Measurements from ENCODE around the gene GRM1.

DNA sequence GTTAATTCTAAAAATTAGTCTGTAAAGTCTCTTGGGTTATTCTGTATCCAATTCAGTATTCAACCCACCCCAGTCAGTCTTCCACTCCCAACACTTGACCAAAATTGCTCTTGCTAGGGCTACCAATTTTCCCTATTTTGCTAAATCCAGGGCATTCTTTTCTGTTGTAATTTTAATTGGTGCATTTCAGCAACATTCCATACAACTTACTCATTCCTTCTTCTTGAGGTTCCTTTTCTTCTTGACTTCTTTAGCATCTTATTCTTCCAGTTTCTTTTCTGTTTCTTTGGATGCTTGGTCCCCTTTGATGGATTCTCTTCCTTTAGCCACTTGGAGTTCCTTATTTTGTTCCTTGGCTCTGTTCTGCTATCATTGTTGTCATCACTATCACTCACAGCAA, 11.2 kb upstream of the GRM1 start:
- TF ChIP-seq, protein P1, sequence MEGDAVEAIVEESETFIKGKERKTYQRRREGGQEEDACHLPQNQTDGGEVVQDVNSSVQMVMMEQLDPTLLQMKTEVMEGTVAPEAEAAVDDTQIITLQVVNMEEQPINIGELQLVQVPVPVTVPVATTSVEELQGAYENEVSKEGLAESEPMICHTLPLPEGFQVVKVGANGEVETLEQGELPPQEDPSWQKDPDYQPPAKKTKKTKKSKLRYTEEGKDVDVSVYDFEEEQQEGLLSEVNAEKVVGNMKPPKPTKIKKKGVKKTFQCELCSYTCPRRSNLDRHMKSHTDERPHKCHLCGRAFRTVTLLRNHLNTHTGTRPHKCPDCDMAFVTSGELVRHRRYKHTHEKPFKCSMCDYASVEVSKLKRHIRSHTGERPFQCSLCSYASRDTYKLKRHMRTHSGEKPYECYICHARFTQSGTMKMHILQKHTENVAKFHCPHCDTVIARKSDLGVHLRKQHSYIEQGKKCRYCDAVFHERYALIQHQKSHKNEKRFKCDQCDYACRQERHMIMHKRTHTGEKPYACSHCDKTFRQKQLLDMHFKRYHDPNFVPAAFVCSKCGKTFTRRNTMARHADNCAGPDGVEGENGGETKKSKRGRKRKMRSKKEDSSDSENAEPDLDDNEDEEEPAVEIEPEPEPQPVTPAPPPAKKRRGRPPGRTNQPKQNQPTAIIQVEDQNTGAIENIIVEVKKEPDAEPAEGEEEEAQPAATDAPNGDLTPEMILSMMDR (IDR thresholded peaks at IDR 0.05; ENCODE audit: low read depth, low read length), result no peak
- TF ChIP-seq EZH2phosphoT487 (IDR thresholded peaks at IDR 0.05; ENCODE audit: low read depth), result no peak

Data from OCI-LY3 (cell line).